ENCODE results near the gene ERO1A. TPM values are rescaled to one million over a fixed set of nuclear protein-coding genes. Genes with fewer than 3 reads are reported as not detected.
"Not testable (repeated sequence)": the region's sequence is repeated elsewhere in the genome, so short reads cannot be mapped to it uniquely, and the experiment has no call there.

The ERO1A gene
- total RNA-seq (2014; rRNA removed; shearing (Covaris generic)) = 67.3 and 73.3 TPM in 2 replicates

- Histone ChIP-seq H3K27ac (peak within 1 kb of the TSS; percentile 56), H3K4me3 (peak within 1 kb of the TSS; percentile 98), H3K27me3 (no peaks in the 10 kb centered on the region), H3K4me1 (peaks cover 7% of the 10 kb centered on the region; the same call in 1 of the 2 replicates), H3K36me3 (no peaks in the 10 kb centered on the region), H3K9me3 (replicated peaks) (no peaks in the 10 kb centered on the region)
- peak; percentile 63 to 74 for DNase-seq
These were observed at the start of gene ERO1A for GRCh38 chr14:52695481-52696091. Gene ERO1A, minus strand, starts transcription at chr14:52695558. Its CDS starts 77 bp downstream, at chr14:52695481.

GRCh38 chr14:52741865-52742264 lies 46.5 kb upstream of the ERO1A start:
- no peak overlapping the region for H3K4me3 ChIP-seq
- no peaks in the 10 kb centered on the region for H3K4me1 ChIP-seq
- H3K36me3 ChIP-seq = peaks cover 20% of the 10 kb centered on the region
- no peak for DNase-seq
- H3K27me3 ChIP-seq = no peaks in the 10 kb centered on the region
- H3K9me3 ChIP-seq (replicated peaks) = no peaks in the 10 kb centered on the region
- H3K27ac ChIP-seq = no peak overlapping the region

GRCh38 chr14:52740751-52741150 lies 45.4 kb upstream of the ERO1A start:
- Histone ChIP-seq H3K36me3 (peaks cover 17% of the 10 kb centered on the region), H3K4me1 (no peaks in the 10 kb centered on the region), H3K4me3 (no peak overlapping the region), H3K9me3 (replicated peaks) (no peaks in the 10 kb centered on the region), H3K27me3 (no peaks in the 10 kb centered on the region), H3K27ac (no peak overlapping the region)
- no peak for DNase-seq

GRCh38 chr14:52738409-52738808 lies 43.1 kb upstream of the ERO1A start:
- H3K27ac ChIP-seq = no peak overlapping the region
- no peaks in the 10 kb centered on the region for H3K4me1 ChIP-seq
- peaks cover 8% of the 10 kb centered on the region for H3K36me3 ChIP-seq
- no peaks in the 10 kb centered on the region for H3K9me3 ChIP-seq (replicated peaks)
- DNase-seq = no peak
- H3K4me3 ChIP-seq = no peak overlapping the region
- H3K27me3 ChIP-seq = no peaks in the 10 kb centered on the region

GRCh38 chr14:52735921-52736489 lies 40.6 kb upstream of the ERO1A start:
- Histone ChIP-seq H3K27ac (no peak overlapping the region), H3K36me3 (peaks cover 12% of the 10 kb centered on the region), H3K4me3 (no peak overlapping the region), H3K27me3 (no peaks in the 10 kb centered on the region), H3K4me1 (no peaks in the 10 kb centered on the region), H3K9me3 (replicated peaks) (no peaks in the 10 kb centered on the region)
- no peak for DNase-seq

- Histone ChIP-seq H3K27me3 (no peaks in the 10 kb centered on the region), H3K4me1 (no peaks in the 10 kb centered on the region), H3K4me3 (no peak overlapping the region), H3K36me3 (peaks cover 9% of the 10 kb centered on the region), H3K9me3 (replicated peaks) (no peaks in the 10 kb centered on the region), H3K27ac (no peak overlapping the region)
- DNase-seq = no peak
These were observed 38.5 kb upstream of the ERO1A start for GRCh38 chr14:52733824-52734223.

GRCh38 chr14:52730709-52731111 lies 35.4 kb upstream of the ERO1A start:
- no peak for DNase-seq
- H3K27ac ChIP-seq = peak overlapping the region; percentile 55
- H3K4me1 ChIP-seq = no peaks in the 10 kb centered on the region
- peak overlapping the region; percentile 76 for H3K4me3 ChIP-seq
- peaks cover 18% of the 10 kb centered on the region for H3K36me3 ChIP-seq
- no peaks in the 10 kb centered on the region for H3K9me3 ChIP-seq (replicated peaks)
- H3K27me3 ChIP-seq = no peaks in the 10 kb centered on the region

GRCh38 chr14:52729925-52730708 lies 34.8 kb upstream of the ERO1A start, which contains the start of gene STYX:
Gene STYX, plus strand, starts transcription at chr14:52730166. Its CDS starts 309 bp downstream, at chr14:52730475.
- H3K36me3 ChIP-seq = peaks cover 21% of the 10 kb centered on the region
- no peaks in the 10 kb centered on the region for H3K9me3 ChIP-seq (replicated peaks)
- H3K27ac ChIP-seq = peak within 1 kb of the TSS; percentile 55
- DNase-seq = peak; percentile 98 to 99
- peak within 1 kb of the TSS; percentile 76 for H3K4me3 ChIP-seq
- H3K4me1 ChIP-seq = no peaks in the 10 kb centered on the region
- H3K27me3 ChIP-seq = no peaks in the 10 kb centered on the region

- Histone ChIP-seq H3K4me1 (no peaks in the 10 kb centered on the region), H3K4me3 (no peak overlapping the region), H3K27ac (no peak overlapping the region), H3K36me3 (peaks cover 26% of the 10 kb centered on the region), H3K9me3 (replicated peaks) (no peaks in the 10 kb centered on the region), H3K27me3 (no peaks in the 10 kb centered on the region)
- no peak for DNase-seq
These were observed 34.2 kb upstream of the ERO1A start for GRCh38 chr14:52729585-52729924.

GRCh38 chr14:52729035-52729434 lies 33.7 kb upstream of the ERO1A start:
- not testable (repeated sequence) for DNase-seq; H3K9me3 ChIP-seq (replicated peaks); H3K27ac ChIP-seq; H3K27me3 ChIP-seq; H3K4me1 ChIP-seq; H3K4me3 ChIP-seq
- peaks cover 32% of the 10 kb centered on the region for H3K36me3 ChIP-seq

GRCh38 chr14:52727509-52727908 lies 32.2 kb upstream of the ERO1A start:
- not testable (repeated sequence) for H3K27ac ChIP-seq; H3K4me3 ChIP-seq; H3K4me1 ChIP-seq; H3K27me3 ChIP-seq; DNase-seq; H3K9me3 ChIP-seq (replicated peaks)
- peaks cover 44% of the 10 kb centered on the region for H3K36me3 ChIP-seq

GRCh38 chr14:52724360-52724644 lies 28.9 kb upstream of the ERO1A start:
- Histone ChIP-seq H3K9me3 (replicated peaks) (no peaks in the 10 kb centered on the region), H3K36me3 (peaks cover 71% of the 10 kb centered on the region), H3K27ac (no peak overlapping the region), H3K4me3 (no peak overlapping the region), H3K27me3 (no peaks in the 10 kb centered on the region), H3K4me1 (no peaks in the 10 kb centered on the region)
- DNase-seq = no peak

- no peaks in the 10 kb centered on the region for H3K9me3 ChIP-seq (replicated peaks)
- no peak for DNase-seq
- no peak overlapping the region for H3K27ac ChIP-seq
- H3K36me3 ChIP-seq = peaks cover 75% of the 10 kb centered on the region
- no peak overlapping the region for H3K4me3 ChIP-seq
- no peaks in the 10 kb centered on the region for H3K4me1 ChIP-seq
- H3K27me3 ChIP-seq = no peaks in the 10 kb centered on the region
These were observed 28.4 kb upstream of the ERO1A start for GRCh38 chr14:52723514-52724359.

GRCh38 chr14:52716155-52716554 lies 20.8 kb upstream of the ERO1A start:
- no peaks in the 10 kb centered on the region for H3K4me1 ChIP-seq
- H3K27me3 ChIP-seq = no peaks in the 10 kb centered on the region
- DNase-seq = no peak
- no peak overlapping the region for H3K27ac ChIP-seq
- no peaks in the 10 kb centered on the region for H3K9me3 ChIP-seq (replicated peaks)
- no peak overlapping the region for H3K4me3 ChIP-seq
- H3K36me3 ChIP-seq = peaks cover 85% of the 10 kb centered on the region

GRCh38 chr14:52711666-52712065 lies 16.3 kb upstream of the ERO1A start:
- H3K36me3 ChIP-seq = peaks cover 74% of the 10 kb centered on the region
- DNase-seq = no peak
- H3K27me3 ChIP-seq = no peaks in the 10 kb centered on the region
- H3K4me3 ChIP-seq = no peak overlapping the region
- H3K27ac ChIP-seq = no peak overlapping the region
- no peaks in the 10 kb centered on the region for H3K9me3 ChIP-seq (replicated peaks)
- no peaks in the 10 kb centered on the region for H3K4me1 ChIP-seq

Measured in SJCRH30 (cell line).